ENCODE measurements around the gene EML6.

The EML6 gene

GRCh38 chr2:54758951-54759350, 35.5 kb downstream of the EML6 start:
- DNase-seq, result no peak

DNA sequence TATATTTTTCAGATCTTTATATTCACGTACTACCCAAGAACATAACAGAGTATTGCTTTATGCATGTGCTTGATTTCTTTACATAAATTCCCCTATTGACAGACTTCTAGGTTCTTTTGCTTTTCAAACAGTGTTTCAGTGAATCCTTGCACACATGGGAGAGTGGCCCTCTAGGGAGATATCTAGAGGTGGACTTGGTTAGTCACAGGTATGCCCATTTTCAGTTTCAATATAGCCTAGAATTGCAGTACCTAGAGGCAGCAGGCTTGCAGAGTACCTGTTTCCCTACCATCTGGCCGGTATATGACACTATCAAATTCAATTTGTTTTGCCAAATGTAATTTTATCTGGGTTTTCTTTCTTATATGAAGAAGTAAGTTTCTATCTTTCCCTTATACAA, 36.8 kb downstream of the EML6 start:
- DNase-seq, result no peak

GRCh38 chr2:54763636-54764291, 40.3 kb downstream of the EML6 start:
- DNase-seq, result no peak

DNA sequence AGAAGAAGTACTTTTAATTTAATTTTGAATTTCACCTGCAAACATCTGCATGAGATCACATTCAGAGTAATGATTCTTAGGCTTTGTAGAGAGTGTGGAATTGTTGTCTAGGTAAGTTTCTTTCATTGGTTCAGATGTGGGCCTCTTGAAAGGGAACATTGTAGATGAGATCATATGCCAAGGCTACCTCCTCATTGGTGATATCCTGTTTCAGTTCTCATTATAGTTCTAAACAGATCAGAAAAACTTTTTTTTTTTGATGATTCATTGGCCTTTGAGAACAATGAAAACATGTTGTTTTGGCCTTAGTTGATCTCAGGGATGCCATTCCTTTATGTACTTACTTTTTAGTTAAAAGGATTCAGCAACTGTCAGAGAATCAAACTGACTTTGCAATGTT, 44.5 kb downstream of the EML6 start:
- no peak for DNase-seq

DNA sequence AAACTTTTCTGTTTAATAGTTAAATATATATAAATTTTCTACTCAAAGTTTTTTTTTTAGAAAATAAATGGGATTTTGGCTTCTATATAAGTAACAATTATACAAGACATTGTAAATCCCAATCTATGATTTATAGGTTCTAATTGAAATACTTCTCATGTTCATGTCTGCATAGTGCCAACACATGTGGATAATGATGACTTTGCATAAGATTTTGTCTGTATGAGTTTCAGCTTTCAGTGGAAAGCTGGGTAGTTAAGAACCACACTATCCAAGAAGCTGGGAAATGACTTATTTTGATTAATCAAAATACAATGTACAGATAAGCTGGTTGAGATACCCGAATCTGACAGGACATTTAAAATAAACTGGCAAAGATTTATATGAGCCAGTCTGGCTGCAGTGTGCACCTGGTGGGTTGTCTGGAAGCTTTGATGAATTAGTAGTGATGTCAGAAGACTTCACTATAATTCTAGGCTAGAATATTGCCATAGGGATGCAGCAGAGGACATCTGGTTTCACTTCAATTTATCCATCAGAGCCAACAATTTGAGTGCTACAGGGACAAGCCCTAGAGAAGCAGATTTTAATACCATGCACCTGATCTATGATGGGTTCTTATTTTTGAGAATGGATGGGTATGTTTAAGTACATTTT, 45.4 kb downstream of the EML6 start:
- no peak for DNase-seq

DNA sequence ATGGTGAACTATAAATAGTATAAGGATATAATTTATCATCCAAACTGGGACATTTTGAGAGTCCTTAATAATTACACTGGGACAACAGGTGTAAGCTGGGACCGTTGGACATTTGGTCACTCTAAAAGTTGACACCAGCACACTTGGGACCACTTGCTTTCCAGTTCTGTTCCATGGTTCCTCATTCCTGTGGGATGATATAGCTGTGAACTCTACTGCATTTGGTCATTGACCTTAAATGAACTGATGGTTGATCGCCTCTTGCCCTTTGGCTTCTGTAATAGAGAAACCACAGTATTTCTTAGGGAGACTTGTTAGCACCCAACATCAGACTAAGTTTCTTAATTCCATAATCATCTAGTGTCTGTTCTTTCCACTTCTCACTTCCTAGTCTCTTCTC, 46.7 kb downstream of the EML6 start:
- DNase-seq, result no peak

DNA sequence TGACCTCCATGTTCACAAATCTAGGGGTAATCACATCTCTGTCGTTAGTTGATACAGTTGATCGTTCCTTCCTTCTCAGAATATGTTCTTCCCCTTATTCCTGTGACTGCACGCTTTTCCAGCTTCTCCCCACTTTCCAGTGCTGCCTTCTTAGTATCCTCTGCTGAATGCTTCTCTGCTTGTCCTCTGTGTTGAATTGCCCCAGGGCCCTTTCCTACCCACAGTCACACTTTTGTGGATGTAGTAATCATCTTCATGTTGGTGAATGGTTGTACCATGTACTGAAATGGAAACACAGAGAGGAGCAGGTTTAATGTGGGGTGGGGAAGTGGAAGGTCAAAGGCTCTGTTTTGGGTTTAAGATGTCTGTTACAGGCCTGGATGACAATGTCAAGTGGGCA, 47.2 kb downstream of the EML6 start:
- no peak for DNase-seq

DNA sequence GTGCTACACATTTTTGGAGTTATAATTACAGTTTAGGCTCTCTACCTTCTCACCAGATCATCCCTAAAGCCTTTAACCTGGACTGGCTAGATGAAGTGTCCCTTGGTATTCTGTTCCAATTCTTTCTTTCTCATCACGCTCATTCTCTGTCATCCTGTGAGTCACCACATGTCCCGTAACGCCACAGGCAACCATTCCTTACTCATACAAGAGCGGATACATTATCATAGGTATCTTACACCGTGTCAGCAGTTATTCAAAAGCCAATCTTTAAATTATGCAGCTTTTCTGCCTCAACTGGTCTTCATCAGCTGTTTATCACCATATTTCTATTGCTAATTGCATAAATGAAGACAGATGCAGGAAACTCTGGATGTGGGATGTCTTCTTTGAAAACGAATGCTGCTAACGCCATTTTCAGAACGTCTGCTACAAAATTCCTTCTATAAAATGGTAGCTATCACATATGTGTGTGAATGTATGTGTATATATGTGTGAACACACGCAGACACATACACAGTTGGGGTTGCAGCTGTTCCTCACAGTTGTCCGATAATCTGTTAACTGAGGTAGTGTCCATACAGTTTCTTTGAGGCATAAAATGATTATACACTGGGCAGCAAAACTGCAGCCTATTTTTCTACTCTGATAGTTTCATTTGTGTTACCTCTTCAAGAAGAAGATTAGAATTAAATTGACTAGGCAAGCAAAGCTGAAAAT, 47.9 kb downstream of the EML6 start:
- DNase-seq, result no peak

DNA sequence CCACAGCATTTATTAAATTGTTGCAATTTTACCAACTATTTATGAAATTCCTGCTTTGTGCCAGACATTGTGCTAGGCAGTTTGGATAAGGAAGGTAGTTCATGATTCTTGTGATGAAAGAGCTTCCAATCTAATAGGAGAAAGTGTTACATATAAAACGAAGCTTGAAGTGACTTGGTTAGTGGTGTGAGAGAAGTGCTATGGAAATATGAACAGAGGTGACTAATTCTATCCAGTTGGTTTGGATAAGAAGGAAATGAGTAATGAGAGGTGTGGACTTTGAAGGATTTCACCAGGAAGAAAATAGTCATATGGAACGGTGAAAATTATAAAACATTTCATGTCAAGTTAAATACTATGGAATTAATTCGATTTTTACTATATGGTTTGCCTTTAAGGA, 48.6 kb downstream of the EML6 start:
- DNase-seq, result no peak

- no peak for DNase-seq
Measured at GRCh38 chr2:54772531-54772930, 49.1 kb downstream of the EML6 start.

DNA sequence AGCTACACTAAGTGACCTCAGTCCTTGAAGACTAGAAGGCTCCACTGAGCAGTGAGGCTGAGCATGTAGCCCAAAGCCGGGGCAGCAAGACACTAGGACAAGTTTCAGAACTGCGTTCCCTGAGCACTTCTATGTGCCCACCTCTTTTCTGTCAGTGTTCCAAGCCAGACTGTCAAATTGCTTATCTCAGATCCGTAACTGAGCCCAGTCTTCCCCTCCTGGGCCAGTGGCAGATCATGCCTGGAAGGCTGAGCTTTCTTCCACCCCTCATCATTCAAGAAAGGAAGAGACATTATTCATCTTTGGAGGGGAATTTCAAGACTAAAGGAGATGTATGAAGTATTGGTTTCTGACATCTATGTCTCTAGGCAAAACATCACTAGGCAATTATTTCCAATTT, 49.8 kb downstream of the EML6 start:
- no peak for DNase-seq

- DNase-seq, result no peak
Measured at GRCh38 chr2:54773838-54774237, 50.4 kb downstream of the EML6 start.

- no peak for DNase-seq
Measured at GRCh38 chr2:54775710-54776109, 52.2 kb downstream of the EML6 start.

- no peak for DNase-seq
Measured at GRCh38 chr2:54776494-54776893, 53.0 kb downstream of the EML6 start.

DNA sequence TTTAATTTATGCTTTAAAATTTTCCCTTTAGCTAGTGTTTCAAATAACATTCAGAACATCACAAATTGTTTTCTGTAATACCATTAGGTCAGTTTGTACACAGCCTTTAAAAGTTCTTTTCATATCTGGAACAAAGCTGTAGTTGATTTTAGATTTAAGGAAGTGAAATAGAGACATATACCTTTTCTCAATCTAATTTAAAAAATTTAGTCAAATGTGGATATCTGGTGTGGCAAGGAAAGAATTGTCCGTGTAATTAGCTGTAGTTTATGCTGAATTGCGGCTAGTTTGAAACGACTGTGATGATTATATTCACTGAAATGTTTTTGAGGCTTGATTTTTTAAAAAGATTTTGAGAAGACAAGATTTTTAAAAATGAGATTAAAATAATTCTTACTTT, 59.9 kb downstream of the EML6 start:
- no peak for DNase-seq

GRCh38 chr2:54787270-54787669, 63.8 kb downstream of the EML6 start:
- no peak for DNase-seq

DNA sequence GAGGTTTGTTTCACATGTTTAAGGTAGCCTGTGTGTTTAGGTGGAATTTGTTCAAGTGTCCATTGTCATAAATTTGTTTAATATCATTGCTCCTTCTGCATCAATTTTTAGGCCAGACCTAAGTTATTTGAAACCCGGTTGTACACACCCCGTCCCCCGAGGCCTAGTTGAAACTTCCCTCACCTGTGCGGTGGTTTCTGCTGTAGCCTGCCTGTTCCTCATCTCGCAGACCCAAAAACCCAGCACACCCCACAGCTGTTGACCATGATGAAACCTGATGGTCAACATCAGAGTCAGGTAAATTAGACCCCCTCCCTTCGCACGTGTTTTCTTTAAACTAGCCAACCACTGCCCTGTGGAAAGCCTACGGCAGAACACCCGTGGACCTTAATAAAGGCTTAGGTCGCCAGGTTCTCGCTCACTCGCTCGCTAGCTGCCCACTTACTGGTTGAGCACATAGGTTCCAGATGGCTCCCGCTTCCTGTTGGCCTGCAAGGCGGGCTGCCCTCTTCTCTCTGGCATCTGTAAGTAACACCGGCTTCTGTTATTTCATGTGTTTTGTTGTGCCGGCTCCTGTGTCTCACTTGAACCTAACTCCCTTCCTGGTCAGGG, 64.4 kb downstream of the EML6 start:
- DNase-seq, result no peak

- DNase-seq, result no peak
Measured at GRCh38 chr2:54789878-54790277, 66.4 kb downstream of the EML6 start.

DNA sequence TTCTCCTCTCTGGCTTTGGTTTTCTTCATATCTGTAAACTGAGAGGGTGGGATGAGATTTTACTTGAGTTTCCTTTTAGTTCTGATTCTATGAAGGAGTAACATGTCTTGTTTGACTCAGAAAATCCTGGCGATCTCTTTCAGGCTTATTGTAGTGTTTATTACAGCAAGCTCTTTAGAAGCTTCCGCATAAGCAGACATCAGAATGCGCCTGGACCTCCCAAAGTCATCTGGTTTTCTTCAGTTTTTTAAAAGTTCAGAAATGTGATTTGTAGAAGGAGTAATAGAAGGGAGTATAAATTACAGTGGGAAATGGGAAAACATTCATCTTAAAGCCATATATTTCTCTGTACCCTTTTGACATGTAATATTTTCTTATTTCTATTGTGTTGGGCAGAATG, 68.4 kb downstream of the EML6 start:
- DNase-seq, result no peak

DNA sequence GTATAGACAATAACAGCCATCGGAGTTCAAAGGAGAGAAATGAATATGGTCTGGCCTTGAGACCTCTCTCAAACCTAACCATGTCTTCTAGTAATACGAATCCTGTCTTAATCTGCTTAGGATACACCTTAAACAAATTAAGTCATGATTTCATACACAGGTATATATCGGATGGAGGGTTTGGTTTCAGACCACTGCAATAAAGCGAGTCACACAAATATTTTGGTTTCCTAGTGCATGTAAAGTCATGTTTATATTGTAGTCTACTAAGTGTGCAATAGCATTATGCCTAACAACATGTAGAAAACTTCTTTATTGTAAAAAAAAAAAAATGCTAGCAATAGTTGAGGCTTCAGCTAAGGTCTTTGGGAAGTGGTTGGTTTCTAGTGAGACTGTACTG, 73.8 kb downstream of the EML6 start:
- DNase-seq, result no peak

DNA sequence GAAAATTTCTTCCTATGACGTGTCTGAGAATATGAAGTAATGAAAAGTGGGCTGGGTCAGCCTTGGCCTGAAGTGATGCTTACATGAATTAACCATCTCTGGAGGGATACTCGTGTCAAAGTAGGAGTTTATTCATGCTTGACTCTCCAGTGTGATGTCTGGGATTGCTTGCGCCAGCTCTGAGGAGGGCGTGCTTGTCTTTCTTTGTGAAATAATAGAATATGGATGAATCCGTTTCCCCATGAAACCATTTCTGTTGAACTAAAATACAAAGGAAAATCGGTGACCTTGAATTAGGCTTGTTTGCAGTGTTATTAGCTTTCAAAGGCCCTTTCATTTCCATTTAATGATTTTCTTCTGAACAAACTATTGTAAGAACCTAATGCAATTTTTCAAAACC, 77.9 kb downstream of the EML6 start:
- no peak for DNase-seq

GRCh38 chr2:54803783-54804751, 80.6 kb downstream of the EML6 start:
- peak; percentile 17 for DNase-seq

GRCh38 chr2:54805255-54805654, 81.8 kb downstream of the EML6 start:
- DNase-seq, result no peak
